Adipose tissue (tissue), 3 donors: Measurements from ENCODE around the gene PVR. TPM values are rescaled to one million over a fixed set of nuclear protein-coding genes. Genes with fewer than 3 reads are reported as not detected.
"Not testable (repeated sequence)": the region's sequence is repeated elsewhere in the genome, so short reads cannot be mapped to it uniquely, and the experiment has no call there.

Experiments used
- H3K27ac ChIP-seq: one replicate; pipeline ENCODE4 v1.5.1; 2013; ENCODE audit warnings: low read depth, low read length
- WGBS, 3 donors: extraction: QIAGEN DNeasy Blood & Tissue Kit; methylation state at CpG; one replicate each; pipeline ENCODE4 v1.1.7; 2013; 5-methylcytosine and 5-hydroxymethylcytosine counted together
- polyA plus RNA-seq, 3 donors: library from polyadenylated mRNA; stranded (reverse); fragments of 200-250 nt; gene quantifications; one replicate each; pipeline ENCODE4 v1.2.3, GENCODE V29; 2013
- donor health status: healthy with polysubstance abuse.
- donor health status: Bipolar disorder and iron deficiency.
- donor health status: healthy.

The PVR gene, protein sequence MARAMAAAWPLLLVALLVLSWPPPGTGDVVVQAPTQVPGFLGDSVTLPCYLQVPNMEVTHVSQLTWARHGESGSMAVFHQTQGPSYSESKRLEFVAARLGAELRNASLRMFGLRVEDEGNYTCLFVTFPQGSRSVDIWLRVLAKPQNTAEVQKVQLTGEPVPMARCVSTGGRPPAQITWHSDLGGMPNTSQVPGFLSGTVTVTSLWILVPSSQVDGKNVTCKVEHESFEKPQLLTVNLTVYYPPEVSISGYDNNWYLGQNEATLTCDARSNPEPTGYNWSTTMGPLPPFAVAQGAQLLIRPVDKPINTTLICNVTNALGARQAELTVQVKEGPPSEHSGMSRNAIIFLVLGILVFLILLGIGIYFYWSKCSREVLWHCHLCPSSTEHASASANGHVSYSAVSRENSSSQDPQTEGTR
- 10 to 100 TPM; 10.5 to 27.1 (median 12.7) TPM for polyA plus RNA-seq

GRCh38 chr19:44643605-44644401, at the start of gene PVR:
PVR (plus strand) TSS chr19:44643910; CDS start chr19:44644097, 187 bp downstream.
- H3K27ac ChIP-seq, result peak within 1 kb of the TSS; percentile 14
- 0% methylated on average over 60 to 70 of the region's 70 CpGs for WGBS, 3 donors

DNA sequence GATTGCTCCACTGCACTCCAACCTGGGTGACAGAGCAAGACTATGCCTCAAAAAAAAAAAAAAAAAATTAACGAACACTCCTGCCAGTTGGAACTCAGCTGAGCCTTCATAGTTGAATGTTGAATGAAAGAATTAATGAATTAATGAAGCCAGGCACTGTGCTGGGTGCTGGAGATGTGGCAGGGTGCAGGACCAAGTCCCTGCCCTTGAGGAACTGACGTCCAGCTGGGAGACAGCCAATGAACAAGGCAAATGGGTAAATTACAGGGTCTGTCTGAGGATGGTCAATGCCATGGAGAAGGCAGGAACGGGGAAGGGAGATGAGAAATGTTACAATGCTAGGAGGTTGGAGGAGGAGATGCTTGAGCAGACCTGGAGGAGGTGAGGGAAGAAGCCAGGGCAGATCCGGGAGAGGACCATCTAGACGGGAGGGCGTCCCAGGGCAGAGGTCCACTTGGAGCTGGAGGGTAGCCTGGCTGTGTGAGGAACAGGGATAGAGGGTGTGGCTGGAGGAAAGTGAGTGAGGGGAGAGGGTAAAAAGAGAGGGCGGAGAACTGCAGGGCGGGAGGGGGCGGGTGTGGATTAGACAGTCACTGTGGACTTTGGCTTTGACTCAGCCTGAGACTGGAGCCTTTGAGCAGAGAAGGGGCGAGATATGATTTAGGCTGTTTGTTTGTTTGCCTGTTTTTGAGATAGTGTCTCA, 47.1 kb upstream of the PVR start:
- 36 to 81% (median 72%) methylated on average over 10 of the region's 10 CpGs for WGBS, 3 donors
- no peak overlapping the region for H3K27ac ChIP-seq

- 33 to 88% (median 65%) methylated on average over 3 of the region's 3 CpGs for WGBS, 3 donors
- H3K27ac ChIP-seq, result no peak overlapping the region
Measured at GRCh38 chr19:44597131-44597491, 46.6 kb upstream of the PVR start.

DNA sequence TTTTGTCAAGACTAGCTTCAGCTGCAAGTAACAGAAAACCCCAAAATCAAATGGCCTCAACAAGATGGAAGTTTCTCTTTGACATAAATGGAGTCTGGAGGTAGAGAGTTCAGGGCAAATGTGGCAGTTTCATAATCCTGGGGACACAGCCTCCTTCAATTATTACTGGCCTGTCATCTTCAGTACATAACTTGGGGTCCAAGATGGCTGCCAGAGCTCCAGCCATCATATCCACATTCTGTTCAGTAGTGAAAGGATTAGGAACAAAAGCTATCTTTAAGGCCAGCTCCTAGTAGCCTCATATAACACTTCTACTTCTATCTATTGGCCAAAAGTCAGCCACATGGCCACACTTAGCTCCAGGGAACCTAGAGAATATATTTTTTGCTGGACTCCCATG, 45.4 kb upstream of the PVR start:
- no peak overlapping the region for H3K27ac ChIP-seq

DNA sequence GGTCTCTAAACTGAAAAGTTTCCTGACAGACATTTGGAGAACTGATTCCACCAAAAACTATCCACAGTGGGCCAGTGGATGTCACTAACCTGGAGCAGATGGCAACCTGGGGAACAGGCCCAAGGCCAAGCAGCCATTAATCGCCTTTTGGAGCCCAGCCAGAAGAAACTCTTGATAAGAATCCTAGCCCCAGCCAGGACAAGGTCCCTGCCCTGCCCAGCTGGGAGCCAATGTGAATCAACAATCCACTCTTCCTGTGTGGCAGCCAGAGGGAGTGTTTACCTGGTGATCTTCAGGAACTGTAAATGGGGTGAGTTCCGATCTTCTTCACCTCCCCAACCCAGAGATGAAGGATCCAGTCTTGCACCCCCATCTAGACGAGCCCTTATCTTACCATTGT, 44.8 kb upstream of the PVR start:
- H3K27ac ChIP-seq, result no peak overlapping the region
- WGBS, 3 donors, result 25 to 80% (median 78%) methylated on average over 3 of the region's 3 CpGs

GRCh38 chr19:44600466-44600865, 43.2 kb upstream of the PVR start:
- H3K27ac ChIP-seq, result no peak overlapping the region
- 77 to 86% (median 80%) methylated on average over 4 of the region's 4 CpGs for WGBS, 3 donors

- WGBS, 3 donors, result 32 to 86% (median 77%) methylated on average over 6 of the region's 6 CpGs
- no peak overlapping the region for H3K27ac ChIP-seq
Measured at GRCh38 chr19:44602081-44602480, 41.6 kb upstream of the PVR start.

DNA sequence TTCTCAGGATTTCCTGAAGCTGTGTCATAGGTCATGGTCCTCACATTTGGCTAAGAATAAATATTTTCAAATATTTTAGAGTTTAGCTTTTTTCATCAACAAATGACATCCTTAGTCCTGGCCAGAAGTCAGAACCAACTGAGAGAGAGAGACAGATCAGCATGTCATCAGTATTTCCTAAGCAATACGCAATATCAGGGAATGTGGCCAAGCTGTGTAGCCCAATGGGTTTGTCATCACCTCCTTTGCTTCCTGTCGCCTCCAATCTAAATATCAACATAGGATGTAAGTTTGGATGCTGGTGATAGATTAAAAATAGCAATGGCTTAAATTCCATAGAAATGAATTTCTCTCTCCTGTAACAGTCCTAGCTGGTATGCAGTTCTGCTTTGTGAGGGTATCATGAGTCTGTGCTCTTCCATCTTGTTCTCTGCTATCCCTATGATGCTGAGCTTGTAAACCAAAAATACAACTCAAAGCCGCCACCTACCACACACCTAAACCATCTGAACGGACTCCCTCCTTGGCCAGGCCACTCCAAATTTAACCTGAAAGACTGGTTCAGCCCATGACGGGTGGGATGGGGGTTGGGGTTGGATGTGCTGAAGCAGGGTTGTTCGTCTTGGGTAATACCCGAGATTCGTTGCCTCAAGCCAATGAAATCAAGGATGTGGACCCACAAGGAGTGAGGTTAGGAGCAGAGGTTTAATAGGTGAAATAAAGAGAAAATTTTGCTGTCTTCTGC, 40.3 kb upstream of the PVR start:
- WGBS, 3 donors, result 70 to 84% (median 73%) methylated on average over 8 of the region's 8 CpGs
- no peak overlapping the region for H3K27ac ChIP-seq

- no peak overlapping the region for H3K27ac ChIP-seq
- 56 to 67% (median 66%) methylated on average over 6 of the region's 6 CpGs for WGBS, 3 donors
Measured at GRCh38 chr19:44604241-44604640, 39.5 kb upstream of the PVR start.

DNA sequence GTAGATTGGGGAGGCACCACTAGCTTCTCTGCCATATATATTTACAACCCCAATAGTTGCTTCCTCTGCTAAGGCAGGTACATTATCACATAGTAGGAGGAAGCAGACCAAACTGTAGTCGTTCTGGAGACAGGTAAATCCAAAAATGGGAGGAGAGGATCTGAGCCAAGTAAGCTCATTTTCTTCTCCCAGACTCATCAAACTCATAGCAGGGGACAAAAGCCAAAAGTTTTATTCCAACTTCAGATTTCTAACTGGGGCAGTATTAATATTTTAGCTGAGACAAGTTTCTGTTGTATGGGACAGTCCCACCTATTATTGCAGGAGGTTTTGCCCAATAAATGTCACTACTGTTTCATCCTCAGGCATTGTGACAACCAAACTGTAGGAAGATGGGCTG, 38.2 kb upstream of the PVR start:
- H3K27ac ChIP-seq, result no peak overlapping the region

DNA sequence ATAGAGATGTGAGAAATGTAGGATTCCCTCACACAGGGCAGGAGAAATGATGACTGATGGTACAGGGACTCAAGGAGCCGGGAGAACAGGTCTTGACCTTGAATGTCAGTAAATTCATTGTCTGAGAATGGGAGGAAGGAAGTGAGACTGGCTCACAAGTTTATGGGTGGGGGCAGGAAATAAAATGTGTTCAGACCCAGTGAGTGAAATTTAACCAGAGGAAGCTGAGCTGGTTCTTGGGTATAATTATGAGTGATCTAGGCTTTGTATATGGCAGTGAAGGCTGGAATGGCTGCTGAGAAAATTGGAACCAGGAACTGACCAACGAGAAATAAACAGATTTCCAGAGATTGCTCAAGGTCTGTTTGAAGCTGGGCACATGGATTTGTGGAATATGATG, 36.7 kb upstream of the PVR start:
- H3K27ac ChIP-seq, result no peak overlapping the region
- 23 to 26% (median 26%) methylated on average over 2 of the region's 2 CpGs for WGBS, 3 donors

More for the DNA sequence above, 38.2 kb upstream of the PVR start:
- WGBS, 3 donors, result 56 to 65% (median 59%) methylated on average over 1 of the region's 1 CpG

GRCh38 chr19:44607917-44608316, 35.8 kb upstream of the PVR start:
- 65 to 77% (median 71%) methylated on average over 3 of the region's 3 CpGs for WGBS, 3 donors
- no peak overlapping the region for H3K27ac ChIP-seq

GRCh38 chr19:44608391-44608821, 35.3 kb upstream of the PVR start:
- no peak overlapping the region for H3K27ac ChIP-seq
- 53 to 64% (median 54%) methylated on average over 7 of the region's 7 CpGs for WGBS, 3 donors

DNA sequence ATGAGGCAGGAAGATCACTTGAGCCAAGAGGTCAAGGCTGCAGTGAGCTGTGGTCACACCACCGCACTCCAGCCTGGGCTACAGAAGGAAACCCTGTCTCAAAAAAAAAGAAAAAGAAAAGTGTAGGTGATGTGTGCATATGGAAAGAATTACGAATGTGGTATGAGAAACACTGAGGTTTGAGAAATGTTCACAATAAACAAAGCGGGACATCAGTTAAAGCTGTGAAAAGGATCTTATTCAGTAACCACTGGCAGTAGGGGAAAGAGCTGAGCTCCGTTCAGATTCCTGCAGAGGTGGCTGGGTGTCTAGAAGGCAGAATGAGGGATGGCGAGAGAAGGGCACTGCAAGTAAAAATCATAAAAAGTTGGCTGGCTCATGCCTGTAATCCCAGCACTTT, 34.5 kb upstream of the PVR start:
- H3K27ac ChIP-seq, result no peak overlapping the region
- WGBS, 3 donors, result 91 to 94% (median 91%) methylated on average over 5 of the region's 5 CpGs

- not testable (repeated sequence) for H3K27ac ChIP-seq
- WGBS, 3 donors, result 31 to 91% (median 78%) methylated on average over 5 of the region's 5 CpGs
Measured at GRCh38 chr19:44610497-44610896, 33.2 kb upstream of the PVR start.

DNA sequence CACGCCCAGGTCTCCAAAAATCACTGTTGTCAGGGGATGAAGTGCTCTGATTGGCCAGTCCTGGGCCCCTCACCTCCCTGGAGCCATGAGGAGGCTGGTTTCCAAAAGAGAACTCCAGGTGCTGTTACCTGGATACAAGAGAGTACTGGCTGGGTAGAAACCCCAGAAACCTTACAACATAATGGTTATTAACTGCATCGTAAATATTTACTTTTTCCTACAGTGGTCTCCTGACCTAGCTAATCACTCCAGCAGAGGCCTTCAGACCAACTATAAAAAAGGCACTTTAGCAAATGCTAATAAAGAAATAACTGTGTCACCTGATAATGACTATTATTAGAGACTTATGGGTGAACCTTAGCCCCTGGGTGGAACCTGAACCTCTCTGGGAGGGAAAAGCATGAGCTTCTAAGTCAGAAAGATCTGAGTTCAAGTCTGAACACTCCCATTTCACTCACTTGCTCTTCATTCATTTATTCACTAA, 31.9 kb upstream of the PVR start:
- no peak overlapping the region for H3K27ac ChIP-seq
- WGBS, 3 donors, result 60 to 91% (median 88%) methylated on average over 2 of the region's 2 CpGs

GRCh38 chr19:44613295-44614178, 30.2 kb upstream of the PVR start, which contains the start of gene IGSF23:
IGSF23 (plus strand) TSS chr19:44613563; CDS start chr19:44613646, 83 bp downstream.
- no peak within 1 kb of the TSS for H3K27ac ChIP-seq
- WGBS, 3 donors, result 83 to 93% (median 85%) methylated on average over 25 of the region's 25 CpGs
